ENCODE data around the gene TCF15. TPM values are rescaled to one million over a fixed set of nuclear protein-coding genes. Genes with fewer than 3 reads are reported as not detected.

The TCF15 gene
- total RNA-seq, result 0.42 TPM
- polyA plus RNA-seq, result 0.62 TPM
- long read RNA-seq, donor 1, result 0 reads
- long read RNA-seq, donor 2, partial matches to known transcripts, result 0 of 4 reads
- long read RNA-seq, donor 2, other reads (novel, unspliced or antisense), result 0 of 4 reads
- long read RNA-seq, donor 3, result 0 reads
- long read RNA-seq, donor 4, result 0 reads
- long read RNA-seq, donor 5, result 0 reads
- long read RNA-seq, donor 6, partial matches to known transcripts, result 0 of 2 reads
- long read RNA-seq, donor 6, other reads (novel, unspliced or antisense), result 0 of 2 reads
- long read RNA-seq, donor 7, result 0 reads
- long read RNA-seq, donor 8, partial matches to known transcripts, result 0 of 1 reads
- long read RNA-seq, donor 8, other reads (novel, unspliced or antisense), result 0 of 1 reads
- long read RNA-seq, donor 9, result 0 reads
- long read RNA-seq, donor 10, result 0 reads

GRCh38 chr20:610130-611046, at the start of gene TCF15:
TSS of gene TCF15 (minus strand) at chr20:610309. CDS start at chr20:610237, 72 bp downstream.
- Histone ChIP-seq H3K27ac (ENCODE audit: low read depth in 1 of 2, low read length in 1 of 2) (no peak within 1 kb of the TSS), H3K9me3 (ENCODE audit: control insufficient read depth in 2 of 2, insufficient read depth in 1 of 2, low read length in 1 of 2) (no peaks in the 10 kb centered on the region), H3K4me1 (ENCODE audit: control insufficient read depth in 2 of 2, insufficient read depth in 2 of 2, low read length in 2 of 2) (peaks cover 5% of the 10 kb centered on the region in 2 donors), H3K27me3 (ENCODE audit: control insufficient read depth in 2 of 2, insufficient read depth in 1 of 2, low read length in 1 of 2) (peaks cover 57 to 64% of the 10 kb centered on the region in 2 donors), H3K36me3 (ENCODE audit: control insufficient read depth in 2 of 2, insufficient read depth in 2 of 2, low read length in 1 of 2) (no peaks in the 10 kb centered on the region), H3K4me3 (ENCODE audit: low read length in 2 of 2) (no peak within 1 kb of the TSS)
- peak in 3 of 9 donors; percentile 9 to 21 (median 13) for DNase-seq (ENCODE audit: low read depth in 6 of 9, low spot score in 9 of 9)
- 9% methylated on average over 84 of the region's 84 CpGs for WGBS

- H3K4me3 ChIP-seq (ENCODE audit: low read length in 2 of 2), result no peak overlapping the region
- no peaks in the 10 kb centered on the region for H3K36me3 ChIP-seq (ENCODE audit: control insufficient read depth in 2 of 2, insufficient read depth in 2 of 2, low read length in 1 of 2)
- H3K27ac ChIP-seq (ENCODE audit: low read depth in 1 of 2, low read length in 1 of 2), result no peak overlapping the region
- peaks cover 35 to 57% of the 10 kb centered on the region in 2 donors for H3K27me3 ChIP-seq (ENCODE audit: control insufficient read depth in 2 of 2, insufficient read depth in 1 of 2, low read length in 1 of 2)
- H3K9me3 ChIP-seq (ENCODE audit: control insufficient read depth in 2 of 2, insufficient read depth in 1 of 2, low read length in 1 of 2), result peaks cover 0 to 2% of the 10 kb centered on the region in 2 donors
- DNase-seq (ENCODE audit: low read depth in 6 of 9, low spot score in 9 of 9), result no peak
- WGBS, result 68% methylated on average over 5 of the region's 5 CpGs
- H3K4me1 ChIP-seq (ENCODE audit: control insufficient read depth in 2 of 2, insufficient read depth in 2 of 2, low read length in 2 of 2), result no peaks in the 10 kb centered on the region
Measured at GRCh38 chr20:658731-659291, 48.7 kb upstream of the TCF15 start.

GRCh38 chr20:658202-658601, 48.1 kb upstream of the TCF15 start:
- Histone ChIP-seq H3K4me1 (ENCODE audit: control insufficient read depth in 2 of 2, insufficient read depth in 2 of 2, low read length in 2 of 2) (peaks cover 0 to 1% of the 10 kb centered on the region in 2 donors), H3K36me3 (ENCODE audit: control insufficient read depth in 2 of 2, insufficient read depth in 2 of 2, low read length in 1 of 2) (no peaks in the 10 kb centered on the region), H3K27me3 (ENCODE audit: control insufficient read depth in 2 of 2, insufficient read depth in 1 of 2, low read length in 1 of 2) (peaks cover 33 to 57% of the 10 kb centered on the region in 2 donors), H3K4me3 (ENCODE audit: low read length in 2 of 2) (no peak overlapping the region), H3K9me3 (ENCODE audit: control insufficient read depth in 2 of 2, insufficient read depth in 1 of 2, low read length in 1 of 2) (peaks cover 0 to 2% of the 10 kb centered on the region in 2 donors), H3K27ac (ENCODE audit: low read depth in 1 of 2, low read length in 1 of 2) (no peak overlapping the region)
- WGBS, result 90% methylated on average over 2 of the region's 2 CpGs
- DNase-seq (ENCODE audit: low read depth in 6 of 9, low spot score in 9 of 9), result no peak

- Histone ChIP-seq H3K27ac (ENCODE audit: low read depth in 1 of 2, low read length in 1 of 2) (no peak overlapping the region), H3K4me1 (ENCODE audit: control insufficient read depth in 2 of 2, insufficient read depth in 2 of 2, low read length in 2 of 2) (peaks cover 0 to 4% of the 10 kb centered on the region in 2 donors), H3K27me3 (ENCODE audit: control insufficient read depth in 2 of 2, insufficient read depth in 1 of 2, low read length in 1 of 2) (peaks cover 31 to 54% of the 10 kb centered on the region in 2 donors), H3K4me3 (ENCODE audit: low read length in 2 of 2) (no peak overlapping the region), H3K9me3 (ENCODE audit: control insufficient read depth in 2 of 2, insufficient read depth in 1 of 2, low read length in 1 of 2) (no peaks in the 10 kb centered on the region), H3K36me3 (ENCODE audit: control insufficient read depth in 2 of 2, insufficient read depth in 2 of 2, low read length in 1 of 2) (no peaks in the 10 kb centered on the region)
- 85% methylated on average over 11 of the region's 11 CpGs for WGBS
- DNase-seq (ENCODE audit: low read depth in 6 of 9, low spot score in 9 of 9), result no peak
Measured at GRCh38 chr20:655726-656624, 45.9 kb upstream of the TCF15 start.

GRCh38 chr20:654417-654750, 44.3 kb upstream of the TCF15 start:
- Histone ChIP-seq H3K4me1 (ENCODE audit: control insufficient read depth in 2 of 2, insufficient read depth in 2 of 2, low read length in 2 of 2) (peaks cover 0 to 4% of the 10 kb centered on the region in 2 donors), H3K9me3 (ENCODE audit: control insufficient read depth in 2 of 2, insufficient read depth in 1 of 2, low read length in 1 of 2) (no peaks in the 10 kb centered on the region)

GRCh38 chr20:653590-654416, 43.7 kb upstream of the TCF15 start:
- DNase-seq (ENCODE audit: low read depth in 6 of 9, low spot score in 9 of 9), result no peak
- Histone ChIP-seq H3K9me3 (ENCODE audit: control insufficient read depth in 2 of 2, insufficient read depth in 1 of 2, low read length in 1 of 2) (no peaks in the 10 kb centered on the region), H3K27ac (ENCODE audit: low read depth in 1 of 2, low read length in 1 of 2) (no peak overlapping the region), H3K27me3 (ENCODE audit: control insufficient read depth in 2 of 2, insufficient read depth in 1 of 2, low read length in 1 of 2) (peaks cover 29 to 50% of the 10 kb centered on the region in 2 donors), H3K4me1 (ENCODE audit: control insufficient read depth in 2 of 2, insufficient read depth in 2 of 2, low read length in 2 of 2) (peaks cover 0 to 4% of the 10 kb centered on the region in 2 donors), H3K4me3 (ENCODE audit: low read length in 2 of 2) (peak overlapping the region; percentile 22 to 46), H3K36me3 (ENCODE audit: control insufficient read depth in 2 of 2, insufficient read depth in 2 of 2, low read length in 1 of 2) (no peaks in the 10 kb centered on the region)
- 37% methylated on average over 31 of the region's 31 CpGs for WGBS

More at GRCh38 chr20:654417-654750, 44.3 kb upstream of the TCF15 start:
- no peak for DNase-seq (ENCODE audit: low read depth in 6 of 9, low spot score in 9 of 9)
- Histone ChIP-seq H3K36me3 (ENCODE audit: control insufficient read depth in 2 of 2, insufficient read depth in 2 of 2, low read length in 1 of 2) (no peaks in the 10 kb centered on the region), H3K4me3 (ENCODE audit: low read length in 2 of 2) (no peak overlapping the region), H3K27me3 (ENCODE audit: control insufficient read depth in 2 of 2, insufficient read depth in 1 of 2, low read length in 1 of 2) (peaks cover 29 to 50% of the 10 kb centered on the region in 2 donors), H3K27ac (ENCODE audit: low read depth in 1 of 2, low read length in 1 of 2) (no peak overlapping the region)
- WGBS, result 98% methylated on average over 3 of the region's 3 CpGs

- peaks cover 0 to 4% of the 10 kb centered on the region in 2 donors for H3K4me1 ChIP-seq (ENCODE audit: control insufficient read depth in 2 of 2, insufficient read depth in 2 of 2, low read length in 2 of 2)
- peak within 1 kb of the TSS in 1 of 2 donors; percentile 68 for H3K27ac ChIP-seq (ENCODE audit: low read depth in 1 of 2, low read length in 1 of 2)
- no peaks in the 10 kb centered on the region for H3K9me3 ChIP-seq (ENCODE audit: control insufficient read depth in 2 of 2, insufficient read depth in 1 of 2, low read length in 1 of 2)
- peak in 4 of 9 donors; percentile 15 to 55 (median 30) for DNase-seq (ENCODE audit: low read depth in 6 of 9, low spot score in 9 of 9)
- no peaks in the 10 kb centered on the region for H3K36me3 ChIP-seq (ENCODE audit: control insufficient read depth in 2 of 2, insufficient read depth in 2 of 2, low read length in 1 of 2)
- peaks cover 29 to 48% of the 10 kb centered on the region in 2 donors for H3K27me3 ChIP-seq (ENCODE audit: control insufficient read depth in 2 of 2, insufficient read depth in 1 of 2, low read length in 1 of 2)
- H3K4me3 ChIP-seq (ENCODE audit: low read length in 2 of 2), result peak within 1 kb of the TSS; percentile 22 to 46
- WGBS, result 1% methylated on average over 74 of the region's 74 CpGs
Measured at GRCh38 chr20:653110-653589, 43.0 kb upstream of the TCF15 start, which contains the start of gene SRXN1. TSS of gene SRXN1 (minus strand) at chr20:653200. CDS start at chr20:653185, 15 bp downstream.

Measured in thymus (tissue), 14 donors.